Kidney epithelial cell (primary cell): ENCODE data around the gene DNAJC7. TPM values are rescaled to one million over a fixed set of nuclear protein-coding genes. Genes with fewer than 3 reads are reported as not detected.

Source experiments
- DNase-seq: peaks from one replicate; pipeline ENCODE4 v3.0.0-alpha.2; 2010; ENCODE audit warnings: low read depth
- H3K27me3 ChIP-seq: 2 replicates; pipeline ENCODE4 v1.6.0; 2011; ENCODE audit warnings: low read length; ENCODE audit not compliant: control insufficient read depth, insufficient read depth
- H3K36me3 ChIP-seq: 2 replicates; pipeline ENCODE4 v1.5.1; 2011; ENCODE audit warnings: low read length; ENCODE audit not compliant: control insufficient read depth, insufficient read depth
- H3K4me3 ChIP-seq: 2 replicates; pipeline ENCODE4 v1.5.1; 2011; ENCODE audit warnings: low read depth, mild to moderate bottlenecking, control low read depth, low read length
- total RNA-seq: library from RNA; depleted of rRNA; stranded (reverse); fragments of >200 nt; gene quantifications from 2 replicates; pipeline ENCODE4 v1.2.3, GENCODE V29; 2015
- TF ChIP-seq, protein P1 (sequence below): IDR thresholded peaks from 2 replicates; pipeline ENCODE4 v1.5.1; 2011; ENCODE audit warnings: mild to moderate bottlenecking, moderate library complexity, low read length, control low read depth, inconsistent platforms; ENCODE audit not compliant: insufficient read depth, poor library complexity, severe bottlenecking

Gene DNAJC7
- total RNA-seq, 1 donor from 2014 or later, result 73.5 TPM

DNA sequence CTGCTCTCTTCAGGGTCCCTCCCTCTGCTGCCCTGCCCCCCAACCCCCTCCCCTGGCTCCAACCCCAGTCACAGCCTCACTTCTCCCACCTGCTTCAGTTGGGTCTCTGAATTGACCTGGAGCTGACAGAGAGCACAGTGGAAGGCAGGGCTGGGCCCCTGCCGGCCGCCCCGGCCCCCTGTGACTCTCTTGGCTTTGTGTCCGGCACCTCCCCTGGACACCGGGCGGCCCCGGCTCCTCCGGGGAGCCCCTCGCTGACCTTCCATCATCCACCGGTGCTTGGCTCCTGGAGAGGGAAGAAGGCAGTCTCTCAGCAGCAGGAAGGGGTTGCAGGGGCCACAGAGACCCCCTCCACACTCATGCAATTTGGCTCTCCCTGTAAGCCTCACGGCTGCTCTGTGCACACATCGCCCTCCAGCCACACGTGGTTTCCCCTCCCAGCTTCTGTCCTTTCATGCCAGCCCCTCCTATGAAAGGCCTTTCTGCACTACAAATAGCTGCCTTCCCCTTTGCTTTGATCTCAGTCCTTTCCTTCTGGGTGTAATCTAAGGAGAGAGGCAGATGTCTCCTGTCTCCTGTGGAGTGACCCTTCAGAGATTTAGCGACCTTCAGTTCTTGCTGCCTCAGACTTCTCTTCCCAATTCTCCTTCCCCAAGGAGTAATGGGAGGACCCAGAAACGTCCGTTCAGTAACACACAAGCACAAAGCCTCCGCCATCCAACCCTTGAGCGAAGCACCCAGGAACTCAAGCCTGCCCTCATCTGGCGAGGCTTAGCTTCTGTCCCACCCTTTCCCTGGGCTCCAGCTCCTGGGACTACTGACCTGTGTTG is 10.9 kb upstream of the DNAJC7 start:
- Histone ChIP-seq H3K36me3 (peaks cover 1% of the 10 kb centered on the region), H3K4me3 (no peak overlapping the region), H3K27me3 (peaks cover 11% of the 10 kb centered on the region)
- DNase-seq, result no peak
- TF ChIP-seq, protein P1, sequence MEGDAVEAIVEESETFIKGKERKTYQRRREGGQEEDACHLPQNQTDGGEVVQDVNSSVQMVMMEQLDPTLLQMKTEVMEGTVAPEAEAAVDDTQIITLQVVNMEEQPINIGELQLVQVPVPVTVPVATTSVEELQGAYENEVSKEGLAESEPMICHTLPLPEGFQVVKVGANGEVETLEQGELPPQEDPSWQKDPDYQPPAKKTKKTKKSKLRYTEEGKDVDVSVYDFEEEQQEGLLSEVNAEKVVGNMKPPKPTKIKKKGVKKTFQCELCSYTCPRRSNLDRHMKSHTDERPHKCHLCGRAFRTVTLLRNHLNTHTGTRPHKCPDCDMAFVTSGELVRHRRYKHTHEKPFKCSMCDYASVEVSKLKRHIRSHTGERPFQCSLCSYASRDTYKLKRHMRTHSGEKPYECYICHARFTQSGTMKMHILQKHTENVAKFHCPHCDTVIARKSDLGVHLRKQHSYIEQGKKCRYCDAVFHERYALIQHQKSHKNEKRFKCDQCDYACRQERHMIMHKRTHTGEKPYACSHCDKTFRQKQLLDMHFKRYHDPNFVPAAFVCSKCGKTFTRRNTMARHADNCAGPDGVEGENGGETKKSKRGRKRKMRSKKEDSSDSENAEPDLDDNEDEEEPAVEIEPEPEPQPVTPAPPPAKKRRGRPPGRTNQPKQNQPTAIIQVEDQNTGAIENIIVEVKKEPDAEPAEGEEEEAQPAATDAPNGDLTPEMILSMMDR, result peak; percentile 2

DNA sequence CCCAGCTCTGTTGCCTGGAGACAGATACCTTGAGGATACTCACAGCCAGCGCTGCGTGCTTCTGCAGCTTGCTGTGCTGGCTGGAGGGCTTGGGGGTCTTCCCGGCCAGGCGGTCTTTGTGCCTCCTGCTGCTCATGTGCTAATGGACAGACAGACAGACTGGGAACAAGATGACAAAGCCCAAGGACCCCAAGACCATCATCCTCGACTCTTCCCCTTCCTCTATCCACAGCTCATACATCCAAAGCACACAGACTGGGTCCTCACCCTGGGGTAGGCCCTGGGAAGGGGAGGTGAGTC is 10.3 kb upstream of the DNAJC7 start:
- TF ChIP-seq, protein P1, result no peak
- H3K27me3 ChIP-seq, result peaks cover 11% of the 10 kb centered on the region
- no peak for DNase-seq
- no peak overlapping the region for H3K4me3 ChIP-seq
- peaks cover 1% of the 10 kb centered on the region for H3K36me3 ChIP-seq

DNA sequence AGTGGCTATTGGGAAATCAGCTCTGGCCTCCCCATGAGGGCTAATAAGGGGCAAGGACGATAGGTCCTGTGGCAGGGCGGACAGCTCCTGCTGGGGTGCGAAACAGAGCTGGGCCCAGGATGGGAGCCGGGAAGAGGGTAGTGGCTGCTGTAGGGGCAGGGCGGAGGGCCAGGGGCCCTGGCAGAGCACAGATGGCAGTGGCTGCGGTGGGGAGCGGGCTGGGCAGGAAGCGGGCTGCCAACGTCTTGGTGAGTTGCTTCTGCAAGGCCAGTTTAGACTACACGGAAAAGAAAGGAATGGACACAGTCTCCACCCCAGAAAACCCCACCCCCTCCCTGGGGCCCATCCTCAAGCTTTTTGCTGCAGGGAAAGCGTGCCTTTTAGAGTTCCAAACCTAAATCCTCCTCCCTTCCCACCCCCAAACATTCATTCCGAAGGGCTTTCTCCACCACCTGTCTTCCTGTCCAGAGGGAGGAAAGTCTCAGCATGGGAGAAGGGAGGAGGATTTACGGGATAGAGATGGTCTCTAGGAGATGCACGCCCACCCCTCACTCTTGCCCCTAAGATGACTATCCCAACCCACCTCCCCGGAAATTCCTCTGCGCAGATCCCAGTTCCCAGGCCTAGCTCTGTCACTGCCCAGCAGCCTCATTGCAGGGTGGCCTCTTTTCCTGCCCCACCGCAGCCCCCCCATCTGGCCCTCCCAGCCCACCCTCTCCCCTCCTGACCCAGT is 9.8 kb upstream of the DNAJC7 start:
- H3K27me3 ChIP-seq, result peaks cover 11% of the 10 kb centered on the region
- DNase-seq, result no peak
- no peak overlapping the region for H3K4me3 ChIP-seq
- TF ChIP-seq, protein P1, result no peak
- H3K36me3 ChIP-seq, result peaks cover 1% of the 10 kb centered on the region

DNA sequence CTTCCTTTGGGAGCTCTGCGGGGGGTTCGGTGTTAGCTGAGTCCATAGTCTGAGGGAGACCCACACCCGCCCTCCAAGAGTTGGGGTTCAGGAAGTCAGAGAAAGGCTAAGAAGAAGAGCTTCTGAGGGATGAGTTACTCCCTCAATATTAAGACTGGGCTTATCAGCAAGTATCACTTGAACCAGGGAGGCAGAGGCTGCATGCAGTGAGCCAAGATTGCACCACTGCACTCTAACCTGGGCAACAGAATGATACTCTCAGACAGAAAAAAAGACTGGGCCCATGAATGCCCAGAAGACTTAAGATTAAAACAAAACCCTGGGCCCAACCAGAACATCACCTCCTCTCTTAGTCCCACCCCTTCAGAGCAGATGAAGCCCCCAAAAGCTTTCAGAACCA is 8.7 kb upstream of the DNAJC7 start:
- H3K4me3 ChIP-seq, result no peak overlapping the region
- peaks cover 1% of the 10 kb centered on the region for H3K36me3 ChIP-seq
- DNase-seq, result no peak
- peaks cover 11% of the 10 kb centered on the region for H3K27me3 ChIP-seq
- TF ChIP-seq, protein P1, result no peak

DNA sequence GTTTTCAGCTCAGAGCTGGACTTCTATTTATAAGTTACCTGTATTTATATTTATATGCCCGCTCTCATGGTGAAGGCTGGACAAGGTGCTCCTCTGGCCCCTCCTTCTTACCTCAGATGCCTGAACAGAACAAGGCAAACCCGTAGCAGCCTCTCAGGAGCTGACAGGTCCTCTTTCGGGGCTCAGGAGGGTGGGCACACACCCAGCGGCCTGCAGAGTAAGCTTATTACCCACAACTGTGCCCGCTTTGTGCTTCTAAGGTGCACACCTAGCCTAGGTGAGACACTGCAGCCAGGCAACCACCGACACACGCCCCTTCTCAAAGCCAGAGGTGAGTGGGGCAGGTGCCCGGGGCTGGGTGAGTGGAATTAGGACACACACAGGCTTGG is 7.9 kb upstream of the DNAJC7 start:
- no peak overlapping the region for H3K4me3 ChIP-seq
- peaks cover 11% of the 10 kb centered on the region for H3K27me3 ChIP-seq
- DNase-seq, result no peak
- TF ChIP-seq, protein P1, result no peak
- H3K36me3 ChIP-seq, result peaks cover 1% of the 10 kb centered on the region
